ENCODE measurements around the gene MTR. TPM values are rescaled to one million over a fixed set of nuclear protein-coding genes. Genes with fewer than 3 reads are reported as not detected.

Gene MTR
- total RNA-seq, 2 donors from 2014 or later, result 45.8 to 52.0 TPM

DNA sequence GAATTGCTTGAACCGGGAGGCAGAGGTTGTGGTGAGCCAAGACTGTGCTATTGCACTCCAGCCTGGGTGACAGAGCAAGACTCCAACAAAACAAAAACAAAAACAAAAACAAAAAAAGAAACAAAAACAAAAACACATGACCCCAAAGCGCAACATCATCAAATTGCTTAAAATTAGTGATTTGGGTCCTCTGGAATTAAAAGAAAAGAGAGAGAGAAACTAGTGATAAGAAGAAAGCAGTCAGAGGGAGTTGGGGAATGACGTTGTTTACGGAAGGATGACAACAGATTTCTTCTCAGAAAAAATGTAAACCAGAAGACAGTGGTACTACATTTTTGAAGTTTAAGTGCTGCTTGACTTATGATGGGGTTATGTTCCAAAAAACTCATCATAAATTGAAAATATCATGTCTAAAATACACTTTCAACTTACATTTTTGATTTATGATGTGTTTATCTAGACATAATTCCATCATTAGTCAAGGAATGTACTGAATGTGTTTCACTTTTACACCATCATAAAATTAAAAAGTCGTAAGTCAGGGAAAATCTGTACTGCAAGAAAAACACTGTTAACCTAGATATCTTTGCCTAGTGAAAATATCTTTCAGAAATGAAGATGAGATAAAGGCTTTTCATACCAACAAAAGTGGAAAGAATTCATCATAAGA lies 121.2 kb downstream of the MTR start:
- Mint-ChIP-seq H3K4me1 (no peaks in the 10 kb centered on the region), H3K27me3 (no peaks in the 10 kb centered on the region), H3K27ac (no peak overlapping the region), H3K4me3 (no peak overlapping the region), H3K36me3 (ENCODE audit: low read depth) (peaks cover 3% of the 10 kb centered on the region)
- no peak for ATAC-seq
- no peak for DNase-seq
- H3K9me3 ChIP-seq (ENCODE audit: control insufficient read depth, low read length, poor library complexity, severe bottlenecking), result peaks cover 2% of the 10 kb centered on the region

DNA sequence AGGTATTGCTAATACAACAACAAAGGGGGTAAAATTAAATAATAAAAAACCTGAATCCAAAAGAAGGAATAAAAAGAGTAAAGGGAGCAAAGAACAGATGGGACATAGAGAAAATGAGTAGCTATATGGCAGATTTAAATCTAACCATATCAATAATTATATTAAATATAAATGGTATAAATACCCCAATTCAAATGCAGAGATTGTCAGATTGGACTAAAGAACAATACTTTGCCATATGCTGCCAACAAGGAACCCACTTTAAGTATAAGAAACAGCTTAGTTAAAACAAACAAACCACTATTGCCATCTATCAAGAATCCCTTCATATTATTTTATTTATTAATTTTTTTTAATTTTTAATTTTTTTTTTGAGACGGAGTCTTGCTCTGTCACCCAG lies 122.4 kb downstream of the MTR start:
- no peaks in the 10 kb centered on the region for H3K27me3 Mint-ChIP-seq
- H3K4me3 Mint-ChIP-seq, result no peak overlapping the region
- H3K4me1 Mint-ChIP-seq, result no peaks in the 10 kb centered on the region
- peaks cover 3% of the 10 kb centered on the region for H3K36me3 Mint-ChIP-seq (ENCODE audit: low read depth)
- H3K27ac Mint-ChIP-seq, result no peak overlapping the region
- ATAC-seq (no peak), DNase-seq (no peak)
- peaks cover 2% of the 10 kb centered on the region for H3K9me3 ChIP-seq (ENCODE audit: control insufficient read depth, low read length, poor library complexity, severe bottlenecking)

DNA sequence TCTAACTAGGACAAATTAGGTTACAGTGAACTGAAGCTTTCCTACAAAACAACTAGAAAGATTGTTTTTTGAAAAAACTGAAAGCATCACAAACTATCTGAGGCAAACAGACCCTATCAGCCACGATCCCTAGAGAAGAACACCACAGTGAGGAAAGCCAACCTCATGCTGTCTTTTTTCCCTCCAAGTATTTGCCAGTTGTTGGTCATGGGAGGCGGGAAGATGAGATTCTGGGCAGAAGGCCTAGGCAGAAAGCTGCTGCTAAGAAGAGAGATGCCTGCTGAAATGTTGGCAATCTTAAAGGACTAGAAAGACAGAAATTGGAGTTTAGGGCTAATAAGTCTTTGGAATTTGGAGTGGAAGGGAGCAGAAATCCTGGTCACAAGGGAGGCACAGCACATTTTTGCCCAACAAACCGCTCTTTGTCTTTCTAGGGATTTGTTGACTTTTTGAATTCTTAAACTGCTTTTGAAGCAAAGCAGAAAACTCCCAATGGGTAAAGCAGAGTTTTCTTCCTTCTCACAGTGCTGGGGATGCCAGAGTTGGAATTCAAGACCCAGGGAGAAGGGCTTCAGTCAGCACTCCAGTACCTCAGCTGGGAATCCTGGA lies 125.3 kb downstream of the MTR start:
- Mint-ChIP-seq H3K27me3 (no peaks in the 10 kb centered on the region), H3K27ac (no peak overlapping the region), H3K4me1 (no peaks in the 10 kb centered on the region), H3K4me3 (no peak overlapping the region), H3K36me3 (ENCODE audit: low read depth) (peaks cover 3% of the 10 kb centered on the region)
- peaks cover 2% of the 10 kb centered on the region for H3K9me3 ChIP-seq (ENCODE audit: control insufficient read depth, low read length, poor library complexity, severe bottlenecking)
- no peak for ATAC-seq
- no peak for DNase-seq

DNA sequence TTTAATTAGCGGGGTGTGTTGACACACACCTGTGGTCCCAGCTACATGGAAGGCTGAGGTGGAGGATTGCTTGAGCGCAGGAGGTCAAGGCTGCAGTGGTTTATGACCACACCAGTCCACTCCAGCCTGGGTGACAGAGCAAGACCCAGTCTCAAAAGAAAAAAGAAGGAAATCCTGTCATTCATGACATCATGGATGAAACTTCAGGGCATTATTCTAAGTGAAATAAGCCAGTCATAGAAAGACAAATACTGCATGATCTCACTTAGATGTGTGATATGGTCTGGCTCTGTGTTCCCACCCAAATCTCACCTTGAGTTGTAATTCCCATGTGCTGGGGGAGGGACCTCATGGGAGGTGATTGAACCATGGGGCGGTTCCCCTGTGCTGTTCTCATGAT lies 126.5 kb downstream of the MTR start:
- DNase-seq (no peak), ATAC-seq (no peak)
- no peaks in the 10 kb centered on the region for H3K27me3 Mint-ChIP-seq
- peaks cover 2% of the 10 kb centered on the region for H3K9me3 ChIP-seq (ENCODE audit: control insufficient read depth, low read length, poor library complexity, severe bottlenecking)
- no peaks in the 10 kb centered on the region for H3K4me1 Mint-ChIP-seq
- peaks cover 3% of the 10 kb centered on the region for H3K36me3 Mint-ChIP-seq (ENCODE audit: low read depth)
- H3K4me3 Mint-ChIP-seq, result no peak overlapping the region
- H3K27ac Mint-ChIP-seq, result no peak overlapping the region

DNA sequence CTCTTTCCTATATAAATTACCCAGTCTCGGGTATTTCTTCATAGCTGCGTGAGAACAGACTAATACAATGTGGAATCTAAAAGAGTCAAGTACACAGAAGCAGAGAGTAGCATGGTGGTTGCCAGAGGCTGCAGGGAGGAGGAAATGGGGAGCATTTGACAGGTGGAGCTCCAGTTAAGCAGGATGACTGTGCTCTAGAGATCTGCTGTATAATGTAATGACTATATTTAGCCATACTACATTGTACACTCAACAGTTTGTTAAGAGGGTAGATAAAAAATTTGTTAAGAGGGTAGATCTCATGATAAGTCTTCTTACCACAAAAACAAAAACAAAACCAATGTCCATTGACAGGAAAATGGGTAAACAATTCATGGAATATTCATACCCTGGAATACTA lies 127.1 kb downstream of the MTR start:
- Mint-ChIP-seq H3K27me3 (no peaks in the 10 kb centered on the region), H3K4me1 (no peaks in the 10 kb centered on the region), H3K36me3 (ENCODE audit: low read depth) (peaks cover 3% of the 10 kb centered on the region), H3K27ac (no peak overlapping the region), H3K4me3 (no peak overlapping the region)
- ATAC-seq, result no peak
- peaks cover under 1% of the 10 kb centered on the region for H3K9me3 ChIP-seq (ENCODE audit: control insufficient read depth, low read length, poor library complexity, severe bottlenecking)
- no peak for DNase-seq

DNA sequence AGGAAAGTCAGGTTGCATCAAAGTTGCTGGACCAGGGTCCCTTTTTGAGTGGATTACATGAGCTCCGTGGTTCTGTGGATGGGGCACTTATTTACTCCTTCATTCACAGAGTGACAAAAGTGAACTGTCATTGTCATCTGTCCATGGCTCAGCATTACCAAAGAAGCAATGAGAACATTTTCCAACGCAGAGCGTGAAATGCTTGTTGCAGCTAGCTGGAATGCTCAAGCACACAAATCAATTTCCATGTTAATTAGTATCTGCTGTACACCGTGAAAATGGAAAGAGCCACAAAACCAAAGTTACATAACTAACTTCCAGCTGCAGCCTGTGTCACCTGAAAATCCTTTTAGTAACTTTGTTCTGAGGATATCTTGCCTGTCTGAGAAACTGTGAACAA lies 130.3 kb downstream of the MTR start:
- DNase-seq (no peak), ATAC-seq (no peak)
- Mint-ChIP-seq H3K4me1 (no peaks in the 10 kb centered on the region), H3K4me3 (no peak overlapping the region), H3K36me3 (ENCODE audit: low read depth) (no peaks in the 10 kb centered on the region), H3K27me3 (no peaks in the 10 kb centered on the region), H3K27ac (no peak overlapping the region)
- no peaks in the 10 kb centered on the region for H3K9me3 ChIP-seq (ENCODE audit: control insufficient read depth, low read length, poor library complexity, severe bottlenecking)

DNA sequence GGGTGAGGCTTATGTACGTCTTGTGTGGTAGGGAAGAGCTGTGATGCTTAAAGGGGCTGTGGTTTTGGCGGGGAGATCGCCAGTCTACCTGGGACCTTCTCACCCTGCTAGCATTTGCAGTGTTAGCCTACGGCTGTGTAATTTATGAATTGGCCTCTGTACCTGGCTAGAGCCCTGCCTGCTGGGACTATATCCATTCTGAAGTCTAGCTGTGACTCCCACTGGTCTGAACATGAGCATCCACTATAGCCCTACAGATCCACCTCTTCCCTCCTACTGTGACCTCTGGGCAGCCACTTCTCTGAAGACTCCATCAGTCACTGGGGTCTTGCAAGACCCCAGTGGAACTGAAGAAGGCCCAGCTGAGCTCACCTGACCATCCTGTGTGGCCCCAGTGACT lies 135.4 kb downstream of the MTR start:
- H3K36me3 Mint-ChIP-seq (ENCODE audit: low read depth), result no peaks in the 10 kb centered on the region
- no peaks in the 10 kb centered on the region for H3K27me3 Mint-ChIP-seq
- no peak overlapping the region for H3K4me3 Mint-ChIP-seq
- ATAC-seq (no peak), DNase-seq (no peak)
- H3K27ac Mint-ChIP-seq, result no peak overlapping the region
- no peaks in the 10 kb centered on the region for H3K4me1 Mint-ChIP-seq
- H3K9me3 ChIP-seq (ENCODE audit: control insufficient read depth, low read length, poor library complexity, severe bottlenecking), result no peaks in the 10 kb centered on the region

DNA sequence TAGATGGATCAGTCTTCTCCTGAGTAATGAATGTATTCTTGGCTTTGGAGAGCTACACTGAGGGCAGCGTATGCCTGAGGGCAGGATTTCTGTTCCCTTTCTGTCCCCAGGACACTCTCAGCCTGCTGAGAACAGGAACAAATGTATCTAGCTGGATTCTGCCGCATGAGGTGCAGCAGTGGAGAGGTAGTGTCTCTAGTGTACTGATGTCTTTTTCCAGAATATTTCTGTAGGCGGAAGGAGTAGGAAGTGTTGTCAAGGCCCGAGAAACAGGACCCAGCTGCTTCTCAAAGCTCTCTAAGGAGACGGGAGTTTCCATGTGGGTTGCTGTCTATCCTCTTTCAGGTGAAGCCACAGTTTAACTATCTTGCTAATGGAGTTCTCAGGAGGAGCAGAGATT lies 143.7 kb downstream of the MTR start:
- ATAC-seq (no peak), DNase-seq (no peak)
- no peak overlapping the region for H3K27ac Mint-ChIP-seq
- H3K27me3 Mint-ChIP-seq, result peaks cover 14% of the 10 kb centered on the region
- no peak overlapping the region for H3K4me3 Mint-ChIP-seq
- H3K36me3 Mint-ChIP-seq (ENCODE audit: low read depth), result no peaks in the 10 kb centered on the region
- H3K4me1 Mint-ChIP-seq, result no peaks in the 10 kb centered on the region
- no peaks in the 10 kb centered on the region for H3K9me3 ChIP-seq (ENCODE audit: control insufficient read depth, low read length, poor library complexity, severe bottlenecking)

DNA sequence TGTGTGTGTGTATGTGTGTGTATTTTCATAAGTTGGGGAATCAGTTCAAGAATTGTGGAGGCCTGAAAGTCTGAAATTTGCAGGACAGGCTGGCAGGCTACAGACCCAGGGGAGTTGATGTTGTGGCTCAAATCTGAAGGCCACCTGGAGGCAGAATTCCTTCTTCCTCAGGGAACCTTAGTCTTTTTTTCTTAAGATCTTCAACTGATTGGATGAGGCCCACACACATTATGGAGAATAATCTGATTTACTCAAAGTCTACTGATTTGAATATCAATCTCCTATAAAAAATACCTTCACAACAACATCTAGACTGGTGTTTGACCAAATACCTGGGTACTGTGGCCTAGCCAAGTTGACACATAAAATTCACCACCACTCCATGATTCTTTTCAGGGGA lies 147.3 kb downstream of the MTR start:
- H3K36me3 Mint-ChIP-seq (ENCODE audit: low read depth), result no peaks in the 10 kb centered on the region
- no peak overlapping the region for H3K4me3 Mint-ChIP-seq
- H3K4me1 Mint-ChIP-seq, result no peaks in the 10 kb centered on the region
- peaks cover 6% of the 10 kb centered on the region for H3K27me3 Mint-ChIP-seq
- H3K27ac Mint-ChIP-seq, result no peak overlapping the region
- DNase-seq, result no peak
- no peak for ATAC-seq
- no peaks in the 10 kb centered on the region for H3K9me3 ChIP-seq (ENCODE audit: control insufficient read depth, low read length, poor library complexity, severe bottlenecking)

DNA sequence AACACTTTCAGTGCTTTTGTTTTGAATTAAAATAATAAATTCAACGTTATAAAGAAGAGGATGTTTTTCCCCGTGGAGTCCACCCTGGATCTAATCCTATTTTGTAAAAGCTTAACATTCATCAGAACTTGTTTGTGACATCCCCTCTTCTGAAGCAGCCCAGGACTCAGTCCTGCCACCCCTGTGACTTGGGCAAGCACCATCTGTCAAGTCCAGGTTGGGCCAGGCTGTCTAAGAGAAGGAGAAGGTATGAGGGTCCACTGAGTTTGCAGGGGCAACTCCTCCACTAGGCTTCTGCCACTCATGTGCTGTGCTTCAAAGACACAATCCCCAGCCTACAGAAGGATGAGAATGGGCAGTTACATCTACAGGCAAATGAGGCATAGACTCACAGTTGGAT lies 149.5 kb downstream of the MTR start:
- no peak for DNase-seq

DNA sequence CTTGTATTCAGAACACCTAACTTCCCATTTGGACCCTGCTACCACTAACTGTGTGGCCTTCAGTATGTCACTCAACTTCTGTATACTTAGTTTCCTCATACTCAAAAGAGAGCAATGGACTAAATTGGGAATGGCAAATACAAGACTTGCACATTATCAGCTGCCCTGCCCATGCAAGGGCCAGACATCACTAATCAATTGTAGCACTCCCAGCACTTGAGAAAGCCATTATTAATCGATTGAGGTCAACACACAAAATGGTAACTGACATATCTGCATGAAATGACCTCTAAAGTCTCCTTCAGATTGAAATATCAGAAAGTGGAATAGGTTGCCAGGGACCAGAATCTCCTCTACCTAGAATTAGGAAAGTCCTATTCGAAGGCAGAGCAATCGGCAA lies 149.9 kb downstream of the MTR start:
- Mint-ChIP-seq H3K27me3 (peaks cover 12% of the 10 kb centered on the region), H3K27ac (no peak overlapping the region), H3K4me3 (no peak overlapping the region), H3K36me3 (ENCODE audit: low read depth) (no peaks in the 10 kb centered on the region), H3K4me1 (no peaks in the 10 kb centered on the region)
- ATAC-seq (no peak), DNase-seq (no peak)
- H3K9me3 ChIP-seq (ENCODE audit: control insufficient read depth, low read length, poor library complexity, severe bottlenecking), result no peaks in the 10 kb centered on the region

More for the DNA sequence above, 149.5 kb downstream of the MTR start:
- no peaks in the 10 kb centered on the region for H3K36me3 Mint-ChIP-seq (ENCODE audit: low read depth)
- no peak overlapping the region for H3K27ac Mint-ChIP-seq
- no peak overlapping the region for H3K4me3 Mint-ChIP-seq
- H3K9me3 ChIP-seq (ENCODE audit: control insufficient read depth, low read length, poor library complexity, severe bottlenecking), result no peaks in the 10 kb centered on the region
- no peak for ATAC-seq
- H3K27me3 Mint-ChIP-seq, result peaks cover 12% of the 10 kb centered on the region
- H3K4me1 Mint-ChIP-seq, result no peaks in the 10 kb centered on the region

DNA sequence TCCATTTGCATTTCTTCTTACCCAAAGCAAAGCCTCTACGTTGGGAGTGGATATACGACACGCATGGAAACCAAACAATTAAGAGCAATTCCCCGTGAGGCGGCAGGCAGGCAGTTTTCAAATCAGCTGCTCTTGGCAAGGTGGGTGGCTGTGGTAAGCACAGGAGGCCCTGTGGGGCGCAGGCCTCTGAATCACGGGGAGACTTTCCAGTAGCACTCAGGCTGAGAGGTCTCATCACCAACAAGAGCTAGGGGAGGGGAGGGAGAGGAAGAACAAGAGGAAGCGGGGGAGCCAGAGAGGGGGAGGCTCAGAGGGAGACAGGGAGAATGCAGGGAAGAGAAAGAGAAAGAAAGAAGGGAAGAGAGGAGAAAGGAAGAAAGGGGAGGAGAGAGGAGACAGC lies 152.7 kb downstream of the MTR start:
- H3K27ac Mint-ChIP-seq, result no peak overlapping the region
- H3K4me1 Mint-ChIP-seq, result no peaks in the 10 kb centered on the region
- no peaks in the 10 kb centered on the region for H3K36me3 Mint-ChIP-seq (ENCODE audit: low read depth)
- ATAC-seq, result no peak
- no peak for DNase-seq
- no peak overlapping the region for H3K4me3 Mint-ChIP-seq
- peaks cover 18% of the 10 kb centered on the region for H3K27me3 Mint-ChIP-seq
- H3K9me3 ChIP-seq (ENCODE audit: control insufficient read depth, low read length, poor library complexity, severe bottlenecking), result no peaks in the 10 kb centered on the region

DNA sequence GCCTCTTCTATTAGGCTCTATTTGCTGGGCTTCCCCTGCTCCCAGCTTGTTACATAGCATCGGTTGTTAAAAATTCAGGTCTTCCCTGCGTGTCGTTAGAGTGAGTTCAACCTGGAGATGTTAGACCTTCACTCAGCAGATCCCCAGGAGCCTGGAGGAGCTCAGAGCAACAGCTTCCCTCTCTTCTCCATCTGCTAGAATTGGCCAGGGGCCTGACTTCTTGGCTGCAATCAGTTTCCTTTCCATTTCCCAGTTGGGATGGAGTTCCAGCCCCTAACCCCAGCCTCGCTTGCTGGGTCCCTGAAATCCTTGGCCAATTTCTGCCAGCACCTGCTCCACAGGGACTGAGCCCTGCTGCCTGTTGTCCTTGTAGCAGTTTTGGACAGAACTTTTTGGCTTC lies 153.3 kb downstream of the MTR start:
- H3K9me3 ChIP-seq (ENCODE audit: control insufficient read depth, low read length, poor library complexity, severe bottlenecking), result no peaks in the 10 kb centered on the region
- DNase-seq (no peak), ATAC-seq (no peak)
- no peak overlapping the region for H3K4me3 Mint-ChIP-seq
- H3K4me1 Mint-ChIP-seq, result no peaks in the 10 kb centered on the region
- no peaks in the 10 kb centered on the region for H3K36me3 Mint-ChIP-seq (ENCODE audit: low read depth)
- H3K27me3 Mint-ChIP-seq, result peaks cover 18% of the 10 kb centered on the region
- H3K27ac Mint-ChIP-seq, result no peak overlapping the region

DNA sequence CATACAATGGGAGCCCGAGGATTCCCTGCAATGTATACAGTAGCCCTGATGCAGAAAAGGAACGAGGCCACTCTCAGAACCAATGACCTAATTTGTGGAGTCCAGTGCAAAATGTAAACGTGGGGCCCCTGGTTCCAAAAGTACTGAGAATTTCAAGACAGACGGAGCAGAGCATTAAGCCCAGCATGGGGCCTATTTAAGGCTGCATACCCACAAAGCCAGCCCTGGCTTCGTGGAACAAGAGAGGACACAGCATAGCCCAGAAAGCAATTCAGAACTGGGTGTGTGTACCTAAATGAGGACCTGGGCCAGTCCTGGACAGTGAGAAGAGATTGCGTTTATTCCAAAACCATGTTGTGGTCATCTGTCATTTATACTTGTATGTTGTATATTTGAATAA lies 153.9 kb downstream of the MTR start:
- Mint-ChIP-seq H3K27me3 (peaks cover 18% of the 10 kb centered on the region), H3K4me3 (no peak overlapping the region), H3K27ac (no peak overlapping the region), H3K4me1 (no peaks in the 10 kb centered on the region), H3K36me3 (ENCODE audit: low read depth) (no peaks in the 10 kb centered on the region)
- ATAC-seq (no peak), DNase-seq (no peak)
- H3K9me3 ChIP-seq (ENCODE audit: control insufficient read depth, low read length, poor library complexity, severe bottlenecking), result no peaks in the 10 kb centered on the region
